MM.1S (cell line): ENCODE data around the gene MTA2.

Experiments used
- CTCF ChIP-seq: fragments of 300-600 bp; sonication (generic); IDR thresholded peaks from 2 replicates; pipeline ENCODE4 v1.5.1; 2016; ENCODE audit warnings: antibody characterized with exemption, low read length, mixed read lengths
- EZH2 ChIP-seq: fragments of 300-600 bp; sonication (generic); optimal IDR thresholded peaks from 2 replicates; pipeline ENCODE3; 2017; ENCODE audit warnings: low read depth, mild to moderate bottlenecking, antibody characterized with exemption, low read length, mixed read lengths
- EZH2phosphoT487 ChIP-seq: fragments of 300-600 bp; sonication (generic); IDR thresholded peaks from 2 replicates; pipeline ENCODE4 v1.6.1; 2018; ENCODE audit warnings: antibody characterized with exemption, low read length

- TF ChIP-seq CTCF, result no peak
- TF ChIP-seq EZH2, result no peak
- no peak for TF ChIP-seq EZH2phosphoT487
Observed at GRCh38 chr11:62599069-62599696, 2.5 kb downstream of the MTA2 start.
